Testis (tissue), 3 donors: Measurements from ENCODE around the gene ENTPD8. TPM values are rescaled to one million over a fixed set of nuclear protein-coding genes. Genes with fewer than 3 reads are reported as not detected.
A peak's percentile ranks its signal among the peaks of the same experiment; 100 is the strongest.

Source experiments
- DNase-seq: peaks from one replicate; pipeline ENCODE4 v3.0.0-alpha.2; 2019
- H3K27ac ChIP-seq, 2 donors: fragments of 200-600 bp; sonication (generic); one replicate each; pipeline ENCODE4 v1.5.1; 2019
- H3K27me3 ChIP-seq: fragments of 200-600 bp; sonication (generic); one replicate; pipeline ENCODE4 v1.5.1; 2019
- H3K36me3 ChIP-seq: fragments of 200-600 bp; sonication (generic); one replicate; pipeline ENCODE4 v1.5.1; 2017; ENCODE audit warnings: low read depth; ENCODE audit errors: missing control alignments
- H3K4me1 ChIP-seq: fragments of 200-600 bp; sonication (generic); one replicate; pipeline ENCODE4 v1.5.1; 2019
- H3K4me3 ChIP-seq, 2 donors: fragments of 200-600 bp; sonication (generic); one replicate each; pipeline ENCODE4 v1.5.1; 2017 to 2019
- H3K9me3 ChIP-seq: fragments of 200-600 bp; sonication (generic); one replicate; pipeline ENCODE4 v1.5.1; 2017
- CTCF ChIP-seq, 3 experiments: fragments of 450-650 bp in 2 of 3; fragments of 200-600 bp in 1 of 3; sonication (generic) in 1 of 3; IDR thresholded peaks; one replicate each; pipeline ENCODE4 v1.5.1; 2016 to 2019; ENCODE audit warnings: antibody characterized with exemption in 3 of 3, mild to moderate bottlenecking in 2 of 3, moderate library complexity in 1 of 3
- POLR2A ChIP-seq: fragments of 450-650 bp; IDR thresholded peaks from one replicate; pipeline ENCODE4 v1.6.1; 2017; ENCODE audit warnings: antibody characterized with exemption, mild to moderate bottlenecking, moderate library complexity
- WGBS, 2 donors: methylation state at CpG; one replicate each; pipeline ENCODE4 v1.1.5; 2018; 5-methylcytosine and 5-hydroxymethylcytosine counted together
- intact Hi-C: fragments of 100-400 bp; cut with DNase I; formaldehyde crosslinking; loops from one replicate; pipeline ENCODE4 v1.15.1; 2023; ENCODE audit warnings: low total_unique reads
- polyA plus RNA-seq: library from polyadenylated mRNA; stranded (reverse); fragments of 350-450 nt; fragmentation: Illumina TruSeq; extraction: RNeasy Lipid Tissue Mini Kit (QIAGEN cat#74804); gene quantifications from one replicate; pipeline ENCODE4 v1.2.3, GENCODE V29; 2014; ENCODE audit warnings: low read depth, low replicate concordance; ENCODE audit not compliant: insufficient read depth
- total RNA-seq, 2 donors: library from RNA; depleted of rRNA; stranded (reverse); fragments of >200 nt; gene quantifications; one replicate each; pipeline ENCODE4 v1.2.3, GENCODE V29; 2016

ENTPD8 gene
- total and polyA plus RNA-seq, 3 donors from 2014 or later, result 0.37 to 2.2 (median 2.0) TPM

DNA sequence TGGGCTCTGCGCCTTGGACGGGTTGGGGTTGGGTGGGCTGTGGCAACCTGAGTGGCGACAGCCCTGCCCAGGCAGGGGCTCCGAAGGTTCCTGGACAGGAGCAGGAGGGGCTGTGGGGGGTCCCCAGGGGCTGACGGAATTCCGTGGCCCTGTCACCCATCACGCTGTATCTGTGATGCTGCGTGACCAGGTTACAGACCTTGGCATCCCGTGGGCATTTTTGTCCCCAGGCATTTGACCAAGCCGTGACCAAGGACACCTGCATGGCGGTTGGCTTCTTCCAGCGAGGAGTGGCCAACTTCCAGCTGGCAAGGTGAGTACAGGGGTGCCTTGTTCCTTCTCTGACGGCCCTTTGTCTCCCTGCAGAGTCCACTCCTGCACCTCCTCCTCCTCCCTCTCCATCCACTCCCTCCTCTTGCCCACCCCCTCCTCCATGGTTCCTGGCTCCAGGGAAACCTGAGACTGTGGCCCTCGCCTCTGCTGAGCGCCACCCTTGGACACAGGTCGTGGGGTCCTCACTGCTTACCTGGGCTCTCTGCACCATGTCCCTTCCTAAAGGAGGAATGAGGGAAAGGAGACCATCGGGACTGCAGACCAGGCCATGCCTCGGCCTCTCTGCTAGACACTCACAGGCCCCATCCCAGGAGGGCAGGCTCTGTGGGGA is 15.0 kb downstream of the ENTPD8 start:
- Histone ChIP-seq H3K27ac (no peak overlapping the region), H3K4me1 (peaks cover 4% of the 10 kb centered on the region), H3K36me3 (no peaks in the 10 kb centered on the region), H3K4me3 (no peak overlapping the region), H3K27me3 (no peaks in the 10 kb centered on the region), H3K9me3 (no peaks in the 10 kb centered on the region)
- TF ChIP-seq CTCF (IDR thresholded peaks at IDR 0.05) (no peak), POLR2A (no peak)
- intact Hi-C loops, result no loop called here
- WGBS, 2 donors, result 64 to 85% methylated on average over 9 to 18 of the region's 18 CpGs
- no peak for DNase-seq

- TF ChIP-seq POLR2A (no peak), CTCF (IDR thresholded peaks at IDR 0.05) (no peak)
- Histone ChIP-seq H3K36me3 (no peaks in the 10 kb centered on the region), H3K4me1 (peaks cover 4% of the 10 kb centered on the region), H3K4me3 (peak overlapping the region; percentile 88 to 93), H3K27ac (peak overlapping the region; percentile 57 to 64), H3K9me3 (no peaks in the 10 kb centered on the region), H3K27me3 (no peaks in the 10 kb centered on the region)
- 7 to 8% methylated on average over 8 to 60 of the region's 77 CpGs for WGBS, 2 donors
- DNase-seq, result no peak
- intact Hi-C loops, result no loop called here
Observed at GRCh38 chr9:137423514-137424291, 17.5 kb downstream of the ENTPD8 start.

GRCh38 chr9:137422604-137423513 is 18.3 kb downstream of the ENTPD8 start, which contains the start of the genes EXD3 and NOXA1:
Gene EXD3, minus strand, starts transcription at chr9:137423162. Its CDS starts 27,805 bp downstream, at chr9:137395357.
Gene NOXA1, plus strand, starts transcription at chr9:137423393. Its CDS starts 137 bp downstream, at chr9:137423530.
- H3K27me3 ChIP-seq, result no peaks in the 10 kb centered on the region
- 0% methylated on average over 3 to 82 of the region's 113 CpGs for WGBS, 2 donors
- peak within 1 kb of the TSS; percentile 68 to 82 for H3K27ac ChIP-seq
- H3K36me3 ChIP-seq, result no peaks in the 10 kb centered on the region
- peaks cover 4% of the 10 kb centered on the region for H3K4me1 ChIP-seq
- H3K4me3 ChIP-seq, result peak within 1 kb of the TSS; percentile 88 to 93
- peak; percentile 95 for DNase-seq
- intact Hi-C loops, result no loop called here
- no peaks in the 10 kb centered on the region for H3K9me3 ChIP-seq
- TF ChIP-seq POLR2A, result no peak
- peak; percentile 68 to 89 (median 72) for TF ChIP-seq CTCF (IDR thresholded peaks at IDR 0.05)

DNA sequence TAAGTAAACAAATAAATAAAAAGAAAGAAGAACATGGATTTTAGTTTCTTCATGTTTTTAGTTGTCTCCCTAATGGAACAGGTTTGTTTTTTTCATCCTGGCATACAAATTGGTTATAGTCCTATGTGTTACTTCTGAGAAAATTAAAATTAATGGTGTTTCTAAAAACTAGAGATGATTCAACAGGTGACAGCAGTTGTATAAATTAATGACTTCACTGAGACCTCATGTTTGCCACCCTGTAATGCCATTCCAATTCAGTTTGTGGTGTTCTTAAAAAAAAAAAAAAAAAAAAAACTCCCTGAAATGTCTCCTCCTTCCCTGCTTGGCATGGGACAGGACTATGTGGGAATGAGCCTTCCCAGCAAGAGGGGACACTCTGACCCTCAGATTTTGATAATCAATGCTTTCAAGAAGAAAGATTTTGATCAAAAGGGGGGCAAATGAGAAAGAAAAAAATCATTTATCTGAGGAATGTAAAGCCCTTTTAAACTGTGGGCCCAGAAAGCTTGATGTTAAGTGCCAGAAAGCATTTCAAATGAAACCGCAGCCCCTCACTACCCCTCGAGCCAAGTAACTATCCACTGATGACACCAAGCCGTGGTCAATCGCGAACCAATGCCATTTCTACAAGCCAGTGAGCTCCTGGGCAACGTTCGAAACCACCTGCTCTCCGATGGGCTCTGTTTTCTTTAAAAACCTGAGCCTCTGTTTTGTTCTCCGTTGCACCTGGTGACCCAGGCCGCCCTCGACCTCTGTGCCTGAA is 19.1 kb downstream of the ENTPD8 start:
- Histone ChIP-seq H3K27me3 (no peaks in the 10 kb centered on the region), H3K4me1 (peaks cover 4% of the 10 kb centered on the region), H3K36me3 (no peaks in the 10 kb centered on the region), H3K4me3 (peak overlapping the region; percentile 88 to 93), H3K9me3 (no peaks in the 10 kb centered on the region), H3K27ac (peak overlapping the region; percentile 68 to 82)
- DNase-seq, result no peak
- TF ChIP-seq CTCF (IDR thresholded peaks at IDR 0.05) (no peak), POLR2A (no peak)
- 2 to 3% methylated on average over 11 of the region's 11 CpGs for WGBS, 2 donors
- intact Hi-C loops, result no loop called here
